ENCODE data around the gene C2orf49.
"Not testable (repeated sequence)": the region's sequence is repeated elsewhere in the genome, so short reads cannot be mapped to it uniquely, and the experiment has no call there.

The C2orf49 gene

GRCh38 chr2:105321875-105322646 is 15.3 kb upstream of the C2orf49 start:
- no peak for DNase-seq

- DNase-seq: peak; percentile 33 to 60 (median 49)
These were observed 14.2 kb upstream of the C2orf49 start for GRCh38 chr2:105323111-105323510.

GRCh38 chr2:105324101-105324500 is 13.2 kb upstream of the C2orf49 start:
- DNase-seq: peak; percentile 43 to 72 (median 68)

GRCh38 chr2:105324732-105325131 is 12.6 kb upstream of the C2orf49 start:
- no peak for DNase-seq

- DNase-seq: peak in 2 of 3 donors; percentile 20 to 31
These were observed 11.9 kb upstream of the C2orf49 start for GRCh38 chr2:105325389-105325963.

GRCh38 chr2:105327271-105327670 is 10.1 kb upstream of the C2orf49 start:
- DNase-seq: not testable (repeated sequence)

GRCh38 chr2:105327690-105328089 is 9.7 kb upstream of the C2orf49 start:
- DNase-seq: no peak

- DNase-seq: peak; percentile 27 to 36 (median 34)
These were observed 8.8 kb upstream of the C2orf49 start for GRCh38 chr2:105328281-105329196.

- peak in 1 of 3 donors; percentile 16 for DNase-seq
These were observed 8.2 kb upstream of the C2orf49 start for GRCh38 chr2:105329197-105329554.

- peak; percentile 66 to 89 (median 77) for DNase-seq
These were observed 7.5 kb upstream of the C2orf49 start, which contains the start of gene TGFBRAP1 for GRCh38 chr2:105329561-105330495. Gene TGFBRAP1, minus strand, starts transcription at chr2:105329735. Its CDS starts 21,434 bp downstream, at chr2:105308301.

GRCh38 chr2:105330681-105331375 is 6.5 kb upstream of the C2orf49 start:
- DNase-seq: peak in 2 of 3 donors; percentile 22 to 35

- no peak for DNase-seq
These were observed 3.1 kb upstream of the C2orf49 start for GRCh38 chr2:105334211-105334610.

- no peak for DNase-seq
These were observed 1.9 kb upstream of the C2orf49 start for GRCh38 chr2:105335469-105335868.

GRCh38 chr2:105336786-105337121 is 586 bp upstream of the C2orf49 start:
- DNase-seq: no peak

- DNase-seq: no peak
These were observed 663 bp downstream of the C2orf49 start for GRCh38 chr2:105338020-105338385.

GRCh38 chr2:105339414-105339813 is 2.1 kb downstream of the C2orf49 start:
- DNase-seq: no peak

- peak; percentile 46 to 55 (median 53) for DNase-seq
These were observed 7.5 kb downstream of the C2orf49 start for GRCh38 chr2:105344704-105345345.

GRCh38 chr2:105357122-105357521 is 19.8 kb downstream of the C2orf49 start:
- no peak for DNase-seq

- no peak for DNase-seq
These were observed 21.3 kb downstream of the C2orf49 start for GRCh38 chr2:105358593-105358992.

- no peak for DNase-seq
These were observed 24.0 kb downstream of the C2orf49 start for GRCh38 chr2:105361102-105361889.
